HEK293T (cell line): Measurements from ENCODE around the gene FOXN4.

Source experiments
- ELF4 ChIP-seq: fragments of 450-650 bp; IDR thresholded peaks from 2 replicates; pipeline ENCODE4 v1.6.1; 2017; ENCODE audit warnings: antibody characterized with exemption
- FOXA1 ChIP-seq: fragments of 450-650 bp; IDR thresholded peaks from 2 replicates; pipeline ENCODE4 v1.6.1; 2016; ENCODE audit warnings: mild to moderate bottlenecking
- L3MBTL2 ChIP-seq: fragments of 450-650 bp; conservative IDR thresholded peaks from 2 replicates; pipeline ENCODE4 v1.6.1; 2016; ENCODE audit warnings: mild to moderate bottlenecking
- LEF1 ChIP-seq: fragments of 450-650 bp; IDR thresholded peaks from 2 replicates; pipeline ENCODE4 v1.6.1; 2017; ENCODE audit warnings: mild to moderate bottlenecking, borderline replicate concordance
- NFRKB ChIP-seq: fragments of 450-650 bp; IDR thresholded peaks from 2 replicates; pipeline ENCODE4 v1.6.1; 2016; ENCODE audit warnings: mild to moderate bottlenecking, moderate library complexity
- SP1 ChIP-seq: fragments of 450-650 bp; IDR thresholded peaks from 2 replicates; pipeline ENCODE4 v1.6.1; 2017

- no peak for TF ChIP-seq SP1
- no peak for TF ChIP-seq LEF1
- no peak for TF ChIP-seq FOXA1
- no peak for TF ChIP-seq NFRKB
- no peak for TF ChIP-seq ELF4
- TF ChIP-seq L3MBTL2 = no peak
Observed at GRCh38 chr12:109334887-109335286, 25.8 kb upstream of the FOXN4 start.
